RWPE1 (cell line): Measurements from ENCODE around the gene MYO7B.

Experiments
- CTCF ChIA-PET: fragments of 350-600 bp; sonication (Branson Sonifier 250); formaldehyde crosslinking; extraction: SDS; loops from one replicate; lab custom pipeline; 2021; lab: Yijun Ruan, JAX
- POLR2A ChIA-PET: fragments of 400-600 bp; formaldehyde crosslinking; extraction: SDS; loops from one replicate; lab custom pipeline; 2020; ENCODE audit warnings: antibody characterized with exemption; ENCODE audit not compliant: low non-redundant PET; lab: Yijun Ruan, JAX
- DNase-seq: peaks from one replicate; pipeline ENCODE4 v3.0.0; 2012; ENCODE audit warnings: low spot score
- H3K27ac ChIP-seq: fragments of 450-650 bp; 2 replicates; pipeline ENCODE4 v1.5.1; 2017
- CTCF ChIP-seq: fragments of 450-650 bp; conservative IDR thresholded peaks from 2 replicates; pipeline ENCODE4 v1.5.1; 2017; ENCODE audit warnings: low read depth, mild to moderate bottlenecking

Gene MYO7B

GRCh38 chr2:127619203-127619590 is 83.7 kb downstream of the MYO7B start:
- no peak for DNase-seq
- ChIA-PET CTCF (interaction anchor here (0.6 kb wide), 1 partner anchor 56 kb away, joined by 3 read pairs; no protein-coding TSS in a partner anchor), POLR2A (no interaction called here)

DNA sequence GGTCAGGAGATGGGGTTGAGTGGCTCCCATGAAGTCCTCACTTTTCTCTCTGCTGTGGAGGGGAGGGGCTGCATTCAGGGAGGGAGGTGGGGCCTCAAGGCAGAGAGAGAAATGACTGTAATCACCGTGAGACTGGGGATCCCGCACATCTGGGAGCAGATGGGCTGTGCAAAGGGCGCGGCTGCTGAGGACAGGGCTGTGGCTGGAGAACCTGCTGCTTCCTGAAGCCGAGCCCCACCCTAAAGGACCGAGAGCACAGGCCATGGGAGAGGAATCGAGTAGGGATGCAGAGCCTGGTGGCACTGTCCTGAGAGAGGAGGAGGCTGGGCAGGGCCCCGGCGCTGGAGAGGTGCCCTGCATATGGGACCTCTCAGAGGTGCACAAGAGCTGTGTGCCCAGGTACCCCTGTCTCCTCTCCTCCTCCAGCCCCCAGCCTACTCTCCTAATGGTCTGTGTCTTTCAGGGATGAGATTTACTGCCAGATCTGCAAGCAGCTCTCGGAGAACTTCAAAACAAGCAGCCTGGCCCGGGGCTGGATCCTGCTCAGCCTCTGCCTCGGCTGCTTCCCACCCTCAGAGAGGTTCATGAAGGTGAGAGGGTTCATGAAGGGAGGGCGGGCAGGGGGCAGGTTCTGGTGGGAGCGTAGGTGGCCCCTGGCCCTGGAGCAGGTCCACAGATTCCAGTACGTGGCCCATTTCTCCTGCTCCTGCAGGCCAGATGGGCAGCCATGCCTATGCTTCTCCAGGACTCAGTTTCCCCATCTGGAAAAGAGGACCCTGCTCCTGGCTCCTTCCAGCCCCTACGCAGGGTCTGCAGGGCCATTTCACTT is 84.6 kb downstream of the MYO7B start:
- DNase-seq, result no peak
- CTCF ChIA-PET, result interaction anchor here (0.6 kb wide), 1 partner anchor 57 kb away, joined by 3 read pairs; no protein-coding TSS in a partner anchor
- no peak overlapping the region for H3K27ac ChIP-seq
- TF ChIP-seq CTCF, result no peak
- POLR2A ChIA-PET, result no interaction called here

More at GRCh38 chr2:127619203-127619590, 83.7 kb downstream of the MYO7B start:
- H3K27ac ChIP-seq, result no peak overlapping the region
- TF ChIP-seq CTCF, result no peak

- DNase-seq, result no peak
- POLR2A ChIA-PET, result no interaction called here
- no peak for TF ChIP-seq CTCF
- no peak overlapping the region for H3K27ac ChIP-seq
- CTCF ChIA-PET, result no interaction called here
These were observed 85.4 kb downstream of the MYO7B start for GRCh38 chr2:127620866-127621265.

DNA sequence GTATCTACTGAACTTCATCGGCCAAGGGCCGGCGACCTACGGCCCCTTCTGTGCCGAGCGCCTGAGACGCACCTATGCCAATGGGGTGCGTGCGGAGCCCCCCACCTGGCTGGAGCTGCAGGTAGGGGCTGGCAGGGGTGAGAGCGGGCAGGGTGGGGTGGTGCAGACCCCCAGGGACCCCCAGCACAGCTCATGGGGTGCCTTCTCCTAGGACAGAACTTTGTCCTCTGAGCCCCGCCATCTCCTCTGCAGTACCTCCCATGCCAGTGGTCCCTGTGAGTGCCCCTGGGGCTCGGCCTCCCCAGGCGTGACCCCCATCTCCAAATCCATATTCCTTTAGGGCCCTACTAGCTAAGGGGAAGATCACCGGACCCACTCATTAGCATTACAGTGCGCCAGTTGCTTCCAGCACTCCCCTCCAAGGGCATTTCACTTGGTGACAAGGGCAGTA is 86.5 kb downstream of the MYO7B start:
- ChIA-PET POLR2A (no interaction called here), CTCF (interaction anchor here (0.7 kb wide), 1 partner anchor 96 kb away, joined by 3 read pairs; no protein-coding TSS in a partner anchor)
- H3K27ac ChIP-seq, result no peak overlapping the region
- TF ChIP-seq CTCF, result no peak
- DNase-seq, result no peak

DNA sequence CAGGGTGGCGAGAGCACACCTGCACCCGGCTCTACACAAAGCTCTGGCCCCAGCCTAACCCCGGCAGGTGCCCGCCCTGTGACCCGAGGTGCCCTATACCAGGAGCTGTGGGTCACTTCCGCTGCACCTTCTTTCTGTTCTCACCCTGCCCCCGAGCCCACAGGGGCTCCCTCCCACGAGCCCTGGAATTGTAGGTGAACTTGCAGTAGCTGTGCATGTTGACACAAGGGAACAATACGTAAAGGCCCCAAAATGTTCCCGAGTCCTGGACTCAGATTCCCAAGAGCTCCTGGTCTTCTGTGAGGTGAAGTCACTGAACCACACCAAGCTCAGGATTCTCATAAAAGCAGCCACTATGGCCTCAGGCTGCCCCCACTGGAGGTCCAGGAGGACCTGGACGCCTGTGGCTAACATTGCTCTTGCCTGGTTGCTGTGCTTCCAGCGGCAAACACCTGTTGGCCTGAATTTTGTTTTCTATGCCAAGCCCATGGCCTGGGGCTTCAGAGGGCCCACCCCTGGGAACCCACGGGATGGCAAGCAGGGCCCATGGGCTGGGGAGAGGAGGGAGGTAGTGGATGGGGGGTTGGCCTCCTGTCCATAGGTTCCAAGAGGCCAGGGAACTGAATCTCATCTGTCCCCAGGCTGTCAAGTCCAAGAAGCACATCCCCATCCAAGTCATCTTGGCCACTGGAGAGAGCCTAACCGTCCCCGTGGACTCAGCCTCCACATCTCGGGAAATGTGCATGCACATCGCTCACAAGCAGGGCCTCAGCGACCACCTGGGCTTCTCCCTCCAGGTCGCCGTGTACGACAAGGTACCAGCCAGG is 87.3 kb downstream of the MYO7B start:
- no peak overlapping the region for H3K27ac ChIP-seq
- ChIA-PET CTCF (interaction anchor here (0.7 kb wide), 1 partner anchor 97 kb away, joined by 3 read pairs; no protein-coding TSS in a partner anchor), POLR2A (no interaction called here)

More for the DNA sequence above, 87.3 kb downstream of the MYO7B start:
- no peak for TF ChIP-seq CTCF
- no peak for DNase-seq
